EH (cell line): Measurements from ENCODE around the gene CRB2.

ENCODE experiments used
- DNase-seq: peaks from one replicate; pipeline ENCODE4 v3.0.0-alpha.2; 2015; ENCODE audit warnings: low read depth

Gene CRB2

GRCh38 chr9:123355761-123356431 lies at the start of gene CRB2:
TSS of gene CRB2 (plus strand) at chr9:123356197. CDS start at chr9:123356261, 64 bp downstream.
- no peak for DNase-seq

GRCh38 chr9:123309611-123310010 lies 46.4 kb upstream of the CRB2 start:
- DNase-seq: no peak

DNA sequence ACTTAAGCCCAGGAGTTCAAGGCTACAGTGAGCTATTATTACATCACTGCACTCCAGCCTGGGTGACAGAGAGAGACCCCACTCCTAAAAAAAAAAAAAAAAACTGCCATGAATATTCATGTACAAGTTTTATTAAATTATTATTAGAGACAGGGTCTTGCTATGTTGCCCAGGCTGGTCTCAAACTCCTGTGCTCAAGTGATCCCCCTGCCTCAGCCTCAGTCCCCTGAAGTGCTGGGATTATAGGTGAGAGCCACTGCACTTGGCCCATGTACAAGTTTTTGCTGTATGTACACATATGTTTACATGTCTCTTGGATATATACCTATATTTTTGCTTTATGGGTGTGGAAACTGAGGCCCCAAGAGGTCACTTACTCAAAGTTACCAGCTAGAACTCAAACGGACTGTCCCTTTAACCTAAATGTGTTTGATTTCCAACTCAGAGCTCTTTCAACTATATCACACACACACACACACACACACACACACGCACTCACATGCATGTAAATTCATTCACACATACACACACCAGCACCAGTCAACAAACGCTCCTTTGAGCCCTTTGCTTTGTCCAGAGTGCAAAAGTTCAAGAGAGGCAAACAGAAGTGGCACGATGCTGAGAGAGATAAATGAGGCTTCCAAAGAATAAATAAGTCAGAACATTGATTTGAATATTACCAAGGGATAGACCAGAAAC lies 45.3 kb upstream of the CRB2 start:
- DNase-seq: no peak

- no peak for DNase-seq
Observed at GRCh38 chr9:123311250-123311752, 44.7 kb upstream of the CRB2 start.

DNA sequence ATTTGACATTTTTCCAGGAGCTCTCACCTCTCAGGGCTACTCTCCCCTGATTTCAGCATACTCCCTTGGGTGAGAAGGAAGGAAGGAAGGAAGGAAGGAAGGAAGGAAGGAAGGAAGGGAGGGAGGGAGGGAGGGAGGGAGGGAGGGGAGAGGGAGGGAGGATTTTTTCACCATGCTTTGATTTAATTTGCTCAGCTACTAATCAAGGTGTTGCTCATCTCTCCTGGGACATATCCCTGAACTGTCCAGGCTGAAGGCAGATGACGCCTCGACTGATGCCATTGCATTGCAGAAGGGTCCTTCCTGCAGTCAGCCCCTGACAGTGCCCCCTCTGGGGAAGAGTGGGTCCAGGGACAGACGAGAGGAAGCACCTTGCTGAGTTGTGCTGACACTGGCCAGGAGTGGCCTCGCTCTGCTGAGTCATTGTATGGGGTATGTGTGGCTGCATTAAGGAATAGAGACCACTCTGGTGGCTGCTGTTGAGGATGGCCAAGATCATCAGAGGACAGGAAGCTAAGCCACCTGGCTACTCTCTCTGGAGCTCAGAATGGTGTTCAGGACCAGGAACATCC lies 43.6 kb upstream of the CRB2 start:
- DNase-seq: no peak

DNA sequence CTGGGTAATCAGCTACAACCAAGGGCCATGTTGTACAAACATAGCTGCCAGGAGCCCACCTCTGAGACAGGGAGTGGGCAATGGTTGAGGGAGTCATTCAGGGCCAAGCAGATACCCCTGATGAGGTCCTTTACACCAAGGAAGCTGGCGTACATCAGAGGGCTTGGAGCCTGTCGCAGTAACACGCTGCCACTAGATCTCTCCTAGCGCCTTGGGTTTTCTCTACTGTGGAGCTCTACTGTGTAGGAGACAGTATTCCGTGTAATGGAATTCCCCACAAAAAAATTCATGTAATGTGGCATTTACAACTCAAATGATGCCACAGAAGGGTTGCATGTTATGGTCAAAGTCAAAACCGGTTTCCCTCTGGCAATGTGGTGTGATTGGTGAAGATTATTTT lies 41.4 kb upstream of the CRB2 start:
- DNase-seq: no peak

- DNase-seq: no peak
Observed at GRCh38 chr9:123315635-123316034, 40.4 kb upstream of the CRB2 start.

DNA sequence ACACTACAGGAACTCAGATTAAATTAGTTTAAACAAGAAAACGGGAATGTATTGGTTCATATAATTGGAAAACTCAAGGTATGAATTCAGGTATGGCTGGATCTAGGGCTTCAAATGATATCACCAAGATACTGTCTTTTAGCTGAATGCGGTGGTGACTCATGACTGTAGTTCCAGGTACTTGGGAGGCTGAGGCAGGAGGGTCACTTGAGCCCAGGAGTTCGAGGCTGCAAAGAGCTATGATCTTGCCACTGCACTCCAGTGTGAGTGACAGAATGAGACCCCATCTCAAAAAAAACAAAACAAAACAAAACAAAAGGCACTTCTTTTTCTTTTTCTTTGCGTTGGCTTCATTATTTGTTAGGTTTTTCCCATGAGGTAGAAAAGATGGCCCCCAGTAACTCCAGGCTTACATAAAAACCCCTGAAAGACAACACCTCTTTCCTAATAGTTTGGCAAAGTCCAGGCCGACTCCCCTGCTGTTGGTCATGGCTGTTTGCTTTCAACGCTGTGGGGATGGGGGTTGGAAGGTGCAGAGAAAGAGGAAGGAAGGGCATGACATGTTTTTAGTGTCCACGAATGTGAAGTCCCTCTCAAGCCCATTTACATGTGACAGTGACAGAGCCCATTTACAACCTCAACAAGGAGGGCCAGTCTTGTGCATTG lies 39.8 kb upstream of the CRB2 start:
- no peak for DNase-seq

DNA sequence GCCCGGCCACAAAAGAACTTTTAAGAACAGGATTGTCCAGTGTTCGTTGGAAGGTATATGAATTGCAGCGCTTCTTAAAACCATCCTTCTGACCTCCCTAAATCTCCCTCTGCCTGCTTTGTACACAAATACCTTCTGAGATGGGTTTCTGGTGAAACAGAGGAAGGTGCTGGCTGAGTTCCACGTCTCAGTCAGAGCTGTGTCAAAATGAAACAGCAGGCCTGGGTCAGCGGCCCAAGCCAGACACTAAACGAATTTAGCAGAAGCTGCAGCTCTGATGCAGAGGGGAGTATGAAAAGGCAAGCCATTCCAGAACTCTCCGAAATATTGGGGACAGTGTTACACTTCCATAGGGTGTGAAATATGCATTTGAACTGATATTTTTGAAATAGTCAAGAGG lies 37.8 kb upstream of the CRB2 start:
- DNase-seq: no peak

GRCh38 chr9:123318961-123319421 lies 37.0 kb upstream of the CRB2 start:
- no peak for DNase-seq

- no peak for DNase-seq
Observed at GRCh38 chr9:123319541-123320339, 36.3 kb upstream of the CRB2 start.

DNA sequence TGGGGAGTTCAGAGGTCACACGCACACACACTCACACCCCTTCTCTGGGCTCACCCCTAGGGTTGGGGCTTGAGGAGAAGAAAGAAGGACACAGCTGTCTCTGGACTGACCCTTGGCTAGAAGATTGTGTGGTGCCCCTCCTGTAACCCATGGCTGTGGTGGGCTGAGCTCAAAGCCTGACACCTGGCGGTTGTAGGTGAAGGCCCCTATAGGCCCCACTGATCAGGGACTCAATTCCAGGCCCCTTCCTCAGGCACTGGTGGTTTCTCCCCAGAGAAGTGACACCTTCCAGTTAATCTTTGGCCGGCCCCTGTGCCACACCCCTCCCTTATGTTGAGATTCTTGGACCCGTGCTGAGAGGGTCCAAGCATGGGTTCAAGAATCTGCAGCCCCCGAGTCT lies 35.2 kb upstream of the CRB2 start:
- no peak for DNase-seq

DNA sequence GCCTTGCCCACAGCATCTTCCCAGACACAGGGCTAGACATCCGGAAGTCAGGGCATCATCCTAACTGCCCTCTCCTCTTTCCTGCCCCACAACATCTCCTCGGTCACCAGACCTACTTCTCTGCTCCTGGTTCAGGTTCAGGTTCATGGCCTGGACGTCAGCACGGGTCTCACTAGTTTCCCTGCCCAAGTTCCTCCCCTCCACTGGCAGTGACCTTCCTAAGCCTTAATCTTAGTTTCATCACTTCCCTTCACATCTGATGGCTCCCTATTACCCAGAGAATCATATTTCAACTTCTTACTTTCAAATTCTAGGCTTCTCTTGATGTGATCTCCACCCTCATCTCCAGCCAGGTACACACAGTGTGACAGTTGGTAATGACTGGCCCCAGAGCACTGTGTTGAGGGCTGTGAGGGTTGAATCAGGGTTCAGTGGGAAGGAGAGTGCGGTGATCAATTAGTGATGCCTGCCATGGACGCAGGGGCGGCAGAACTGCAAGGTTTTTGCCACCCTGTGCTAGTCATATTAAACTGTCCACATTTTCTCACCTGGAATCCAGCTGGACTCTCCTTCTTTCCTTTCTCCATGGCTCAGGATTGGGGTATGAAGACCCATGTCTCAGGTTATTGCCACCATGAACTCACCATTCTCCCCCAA lies 34.3 kb upstream of the CRB2 start:
- DNase-seq: no peak

- no peak for DNase-seq
Observed at GRCh38 chr9:123322273-123323195, 33.5 kb upstream of the CRB2 start.

DNA sequence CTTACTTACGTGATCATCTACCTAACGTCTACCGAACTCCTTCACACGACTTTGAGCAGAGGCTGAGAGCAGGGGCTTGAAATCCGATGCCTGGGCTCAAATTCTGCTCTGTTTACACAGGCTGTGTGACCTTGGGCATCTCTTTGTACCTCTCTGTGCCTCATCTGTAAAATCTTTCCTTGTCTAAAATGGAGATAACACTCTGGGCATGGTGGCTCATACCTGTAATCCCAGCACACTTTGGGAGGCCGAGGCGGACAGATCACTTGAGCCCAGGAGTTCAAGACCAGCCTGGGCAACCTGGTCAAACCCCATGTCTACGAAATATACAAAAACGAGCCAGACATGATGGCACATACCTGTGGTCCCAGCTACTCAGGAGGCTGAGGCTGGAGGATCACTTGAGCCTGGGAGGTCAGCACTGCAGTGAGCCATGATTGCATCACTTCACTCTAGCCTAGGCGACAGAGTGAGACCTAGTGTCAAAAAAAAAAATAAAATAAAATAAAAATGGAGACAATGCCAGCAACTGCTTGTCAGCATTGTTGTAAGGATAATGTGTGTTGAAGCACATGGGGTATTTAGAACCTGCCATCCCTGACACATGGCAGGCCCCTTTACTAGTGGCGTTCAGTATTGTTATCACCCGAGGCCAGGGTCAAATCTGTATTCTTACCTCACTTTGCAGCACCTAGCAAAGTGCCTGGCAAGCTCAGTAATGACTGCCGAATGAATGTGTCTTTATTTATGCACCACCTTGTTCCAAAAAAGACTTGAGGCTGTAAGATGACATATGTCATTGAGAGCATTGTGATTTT lies 32.6 kb upstream of the CRB2 start:
- no peak for DNase-seq

- no peak for DNase-seq
Observed at GRCh38 chr9:123324767-123325183, 31.2 kb upstream of the CRB2 start.

DNA sequence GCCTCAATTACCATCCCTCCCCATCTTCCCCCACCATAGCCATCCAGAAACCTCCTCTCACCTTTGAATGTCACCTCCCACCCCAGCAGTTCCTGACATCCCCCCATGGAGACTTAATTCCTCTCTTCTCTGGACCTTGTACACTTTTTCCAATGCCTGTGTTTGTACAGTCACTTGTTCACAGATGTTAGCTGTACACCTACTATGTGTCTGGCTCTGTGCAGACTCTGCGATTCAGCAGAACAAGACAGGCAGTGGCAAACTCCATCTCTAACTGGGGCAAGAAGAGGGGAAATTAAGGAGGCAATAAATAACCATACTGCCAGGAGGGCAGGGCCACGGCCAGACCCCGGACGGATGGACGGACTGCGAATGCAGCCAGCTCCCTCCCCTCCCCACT lies 29.8 kb upstream of the CRB2 start:
- DNase-seq: no peak

DNA sequence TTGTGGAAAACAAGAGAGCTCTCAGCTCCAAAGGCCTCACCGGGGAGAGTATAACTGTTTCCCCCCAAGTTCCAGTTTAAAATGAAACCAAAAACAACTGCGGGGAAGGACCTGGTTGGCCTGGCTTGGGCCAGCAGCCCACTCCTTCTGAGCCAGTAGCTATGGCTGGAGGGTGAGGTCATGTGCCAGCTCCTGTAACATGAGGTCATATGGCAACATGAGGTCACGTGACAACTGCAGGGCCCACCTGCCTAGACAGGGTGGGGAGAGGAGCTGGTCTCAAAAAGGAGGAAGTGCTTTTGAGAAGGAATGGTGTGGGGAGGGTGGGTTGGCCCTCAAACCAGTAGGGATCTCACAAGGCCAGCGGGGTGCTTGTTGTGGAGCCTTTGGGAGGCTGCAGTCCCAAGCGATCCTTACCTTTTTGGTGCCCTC lies 29.3 kb upstream of the CRB2 start:
- peak; percentile 11 for DNase-seq

- DNase-seq: no peak
Observed at GRCh38 chr9:123327697-123328100, 28.3 kb upstream of the CRB2 start.
